Heart left ventricle (tissue), 13 donors: Measurements from ENCODE around the gene ELL.
"Not testable (repeated sequence)": the region's sequence is repeated elsewhere in the genome, so short reads cannot be mapped to it uniquely, and the experiment has no call there.

ENCODE experiments used
- POLR2A ChIP-seq, 2 donors: fragments of 450-650 bp; IDR thresholded peaks; one replicate each; pipeline ENCODE4 v1.6.1; 2017; ENCODE audit warnings: antibody characterized with exemption in 2 of 2, mild to moderate bottlenecking in 2 of 2, moderate library complexity in 2 of 2
- TF ChIP-seq, protein P1 (sequence below), 12 donors: fragments of 200-600 bp; sonication (generic) in 4 of 12; IDR thresholded peaks; one replicate each; pipeline versions ENCODE4 v1.5.0 to v1.8.0; 2018 to 2022; ENCODE audit warnings: antibody characterized with exemption in 12 of 12, mild to moderate bottlenecking in 5 of 12
- donor health status: ischemic (EF 13 %, LVEDD 7.1; RV severe dilation, severe dysfunction).
- donor health status: DM: no; HTN: yes; CAD: no.
- donor health status: DM: no; HTN: no; CAD: no.
- donor health status: ischemic (EF 25% LVEDD 6.9; RV normal size, moderate dysfunction).
- donor health status: ischemic (EF 25% LVEDD 5.7; RV mildly dilated, moderate dysfunction).
- donor health status: ischemic (EF 35%, LVEDD 5.7; RV mildly dilated, moderate dysfunction).
- donor health status: nonischemic (EF 11% LVEDD 7.7; RV severe dilation, severe dysfunction).
- donor health status: DM: yes; HTN: yes; CAD: no.
- donor health status: PGD.
- donor health status: ischemic (EF 29% LVEDD 5.4; RV normal size, mild dysfunction).
- donor health status: nonischemic (EF 23%, LVEDD 6.1; RV moderate dilation, normal function).

DNA sequence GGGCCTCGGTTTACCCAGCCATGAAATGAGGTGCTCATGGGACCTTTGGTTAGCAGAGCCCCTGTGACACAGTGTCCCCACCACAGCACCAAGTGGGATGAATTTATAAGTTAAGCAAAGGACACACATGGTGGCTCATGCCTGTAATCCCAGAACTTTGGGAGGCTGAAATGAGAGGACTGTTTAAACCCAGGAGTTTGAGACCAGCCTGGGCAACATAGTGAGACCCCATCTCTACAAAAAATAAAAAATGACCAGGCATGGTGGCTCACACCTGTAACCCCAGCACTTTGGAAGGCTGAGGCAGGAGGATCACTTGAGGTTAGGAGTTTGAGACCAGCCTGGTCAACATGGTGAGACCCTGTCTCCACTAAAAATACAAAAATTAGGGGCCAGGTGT lies 18.3 kb upstream of the ELL start:
- TF ChIP-seq, protein P1, sequence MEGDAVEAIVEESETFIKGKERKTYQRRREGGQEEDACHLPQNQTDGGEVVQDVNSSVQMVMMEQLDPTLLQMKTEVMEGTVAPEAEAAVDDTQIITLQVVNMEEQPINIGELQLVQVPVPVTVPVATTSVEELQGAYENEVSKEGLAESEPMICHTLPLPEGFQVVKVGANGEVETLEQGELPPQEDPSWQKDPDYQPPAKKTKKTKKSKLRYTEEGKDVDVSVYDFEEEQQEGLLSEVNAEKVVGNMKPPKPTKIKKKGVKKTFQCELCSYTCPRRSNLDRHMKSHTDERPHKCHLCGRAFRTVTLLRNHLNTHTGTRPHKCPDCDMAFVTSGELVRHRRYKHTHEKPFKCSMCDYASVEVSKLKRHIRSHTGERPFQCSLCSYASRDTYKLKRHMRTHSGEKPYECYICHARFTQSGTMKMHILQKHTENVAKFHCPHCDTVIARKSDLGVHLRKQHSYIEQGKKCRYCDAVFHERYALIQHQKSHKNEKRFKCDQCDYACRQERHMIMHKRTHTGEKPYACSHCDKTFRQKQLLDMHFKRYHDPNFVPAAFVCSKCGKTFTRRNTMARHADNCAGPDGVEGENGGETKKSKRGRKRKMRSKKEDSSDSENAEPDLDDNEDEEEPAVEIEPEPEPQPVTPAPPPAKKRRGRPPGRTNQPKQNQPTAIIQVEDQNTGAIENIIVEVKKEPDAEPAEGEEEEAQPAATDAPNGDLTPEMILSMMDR (IDR thresholded peaks at IDR 0.05) = not testable (repeated sequence)
- TF ChIP-seq POLR2A (IDR thresholded peaks at IDR 0.05) = not testable (repeated sequence)
